ENCODE measurements around the gene EHMT2.

- peak in 1 of 6 experiments; percentile 19 for TF ChIP-seq CTCF (IDR thresholded peaks at IDR 0.05)
- TF ChIP-seq POLR2A (IDR thresholded peaks at IDR 0.05) = no peak
Observed at GRCh38 chr6:31915351-31915750, 17.9 kb upstream of the EHMT2 start.

Measured in esophagus squamous epithelium (tissue), 4 donors.